Stomach smooth muscle (tissue), 2 donors: ENCODE measurements around the gene POLR1A.
A peak's percentile ranks its signal among the peaks of the same experiment; 100 is the strongest.

Source experiments
- H3K27ac ChIP-seq: one replicate; pipeline ENCODE4 v1.7.0; 2013; ENCODE audit warnings: mild to moderate bottlenecking, low read length, inconsistent platforms
- H3K27me3 ChIP-seq, 2 donors: one replicate each; pipeline ENCODE4 v1.7.0; 2013; ENCODE audit warnings: low read length in 2 of 2; ENCODE audit not compliant: insufficient read depth in 2 of 2, control insufficient read depth in 1 of 2
- H3K36me3 ChIP-seq, 2 donors: one replicate each; pipeline ENCODE4 v1.7.0; 2013; ENCODE audit warnings: low read length in 2 of 2; ENCODE audit not compliant: control insufficient read depth in 2 of 2, insufficient read depth in 2 of 2
- H3K4me1 ChIP-seq: one replicate; pipeline ENCODE4 v1.7.0; 2013; ENCODE audit warnings: low read length; ENCODE audit not compliant: control insufficient read depth, insufficient read depth
- H3K4me3 ChIP-seq, 2 donors: one replicate each; pipeline ENCODE4 v1.7.0; 2013; ENCODE audit warnings: low read length in 2 of 2
- H3K9ac ChIP-seq, 2 donors: one replicate each; pipeline ENCODE4 v1.7.0; 2013; ENCODE audit warnings: low read length in 2 of 2, mild to moderate bottlenecking in 1 of 2
- H3K9me3 ChIP-seq, 2 donors: one replicate each; pipeline ENCODE4 v1.7.0; 2013; ENCODE audit warnings: low read length in 2 of 2; ENCODE audit not compliant: control insufficient read depth in 2 of 2
- donor health status: healthy.
- donor health status: Pancreatic carcinoma.

The POLR1A gene

DNA sequence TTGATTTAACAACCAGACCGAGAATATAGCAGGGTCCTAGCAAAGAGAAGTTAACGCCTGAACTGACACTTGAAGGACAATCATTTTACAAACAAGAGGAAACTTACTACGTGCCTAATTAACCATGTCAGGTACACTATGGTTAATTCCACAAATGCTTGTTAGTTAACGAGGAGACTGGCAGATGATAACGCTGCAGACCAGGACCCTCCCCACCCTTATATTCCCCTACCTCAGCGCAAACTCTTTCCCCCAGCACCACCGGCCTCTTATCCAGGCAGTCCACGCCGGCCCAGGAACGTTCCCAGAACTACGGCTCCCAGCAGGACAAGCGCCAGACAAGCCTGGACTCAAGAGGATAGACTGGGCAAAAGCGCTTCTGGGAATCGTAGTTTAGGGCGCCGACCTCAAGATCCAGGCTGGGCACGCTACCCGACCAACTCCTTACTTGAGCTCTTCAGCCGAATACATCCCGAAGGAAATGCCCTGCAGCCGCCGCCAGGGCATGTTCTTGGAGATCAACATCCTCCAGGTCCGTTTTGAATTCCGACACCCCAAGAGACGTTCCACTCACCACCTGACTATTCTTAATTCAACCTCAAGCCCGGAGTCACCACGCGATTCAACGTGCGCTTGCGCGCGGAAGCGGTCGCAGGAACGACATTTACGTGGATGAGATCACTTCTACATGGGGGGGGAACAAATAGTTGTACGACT is at the start of gene POLR1A:
TSS of gene POLR1A (minus strand) at position 635 of the 717 bp plus-strand sequence. CDS start at position 525, 110 bp downstream.
- Histone ChIP-seq H3K9me3 (no peaks in the 10 kb centered on the region), H3K27me3 (no peaks in the 10 kb centered on the region), H3K27ac (peak within 1 kb of the TSS; percentile 85), H3K9ac (peak within 1 kb of the TSS; percentile 77 to 91), H3K4me1 (peaks cover 16% of the 10 kb centered on the region), H3K36me3 (peaks cover 6 to 7% of the 10 kb centered on the region in 2 donors), H3K4me3 (peak within 1 kb of the TSS; percentile 97 to 98)

DNA sequence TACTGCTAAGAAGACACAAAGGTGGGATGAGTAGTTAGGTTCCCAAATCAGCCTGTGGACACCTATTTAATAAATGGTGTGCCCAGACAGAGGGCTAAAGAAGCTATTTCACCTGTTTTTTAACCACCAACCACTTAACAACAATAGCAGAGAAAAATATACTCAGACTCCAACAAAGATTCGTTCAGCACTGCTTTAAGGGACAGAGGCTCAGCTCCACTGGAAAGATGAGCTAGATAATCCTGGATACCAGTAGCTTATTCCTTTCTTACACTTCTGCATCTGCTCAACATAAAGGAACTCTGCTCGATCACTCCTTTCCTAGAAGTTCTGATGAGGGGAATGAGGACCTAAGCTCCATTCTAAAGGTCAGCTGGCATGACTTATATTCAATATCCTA is 44.8 kb upstream of the POLR1A start:
- H3K27ac ChIP-seq, result no peak overlapping the region
- H3K4me1 ChIP-seq, result no peaks in the 10 kb centered on the region
- no peaks in the 10 kb centered on the region for H3K9me3 ChIP-seq
- no peak overlapping the region for H3K4me3 ChIP-seq
- peaks cover 43 to 46% of the 10 kb centered on the region in 2 donors for H3K36me3 ChIP-seq
- no peaks in the 10 kb centered on the region for H3K27me3 ChIP-seq
- H3K9ac ChIP-seq, result no peak overlapping the region

DNA sequence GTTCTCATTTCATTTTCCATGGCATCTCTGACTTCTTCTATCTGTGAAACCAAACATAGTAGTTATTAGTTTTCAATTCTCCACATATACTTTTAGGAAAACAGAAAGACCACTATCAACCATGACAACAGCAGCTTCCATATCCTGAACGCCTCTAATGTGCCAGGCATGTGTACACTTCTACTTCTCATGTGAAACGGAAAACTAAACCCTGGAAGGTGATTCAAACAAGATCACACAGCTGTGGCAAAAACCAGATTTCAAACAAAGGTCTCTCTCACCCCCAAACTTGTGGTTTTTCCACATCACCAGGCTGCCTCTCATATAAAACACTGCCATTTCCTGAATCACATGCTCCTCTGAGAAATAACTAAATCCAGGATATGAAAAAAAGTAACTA is 42.1 kb upstream of the POLR1A start:
- H3K9ac ChIP-seq, result no peak overlapping the region
- no peak overlapping the region for H3K4me3 ChIP-seq
- H3K27me3 ChIP-seq, result no peaks in the 10 kb centered on the region
- no peaks in the 10 kb centered on the region for H3K9me3 ChIP-seq
- H3K27ac ChIP-seq, result no peak overlapping the region
- H3K4me1 ChIP-seq, result no peaks in the 10 kb centered on the region
- peaks cover 57 to 61% of the 10 kb centered on the region in 2 donors for H3K36me3 ChIP-seq

DNA sequence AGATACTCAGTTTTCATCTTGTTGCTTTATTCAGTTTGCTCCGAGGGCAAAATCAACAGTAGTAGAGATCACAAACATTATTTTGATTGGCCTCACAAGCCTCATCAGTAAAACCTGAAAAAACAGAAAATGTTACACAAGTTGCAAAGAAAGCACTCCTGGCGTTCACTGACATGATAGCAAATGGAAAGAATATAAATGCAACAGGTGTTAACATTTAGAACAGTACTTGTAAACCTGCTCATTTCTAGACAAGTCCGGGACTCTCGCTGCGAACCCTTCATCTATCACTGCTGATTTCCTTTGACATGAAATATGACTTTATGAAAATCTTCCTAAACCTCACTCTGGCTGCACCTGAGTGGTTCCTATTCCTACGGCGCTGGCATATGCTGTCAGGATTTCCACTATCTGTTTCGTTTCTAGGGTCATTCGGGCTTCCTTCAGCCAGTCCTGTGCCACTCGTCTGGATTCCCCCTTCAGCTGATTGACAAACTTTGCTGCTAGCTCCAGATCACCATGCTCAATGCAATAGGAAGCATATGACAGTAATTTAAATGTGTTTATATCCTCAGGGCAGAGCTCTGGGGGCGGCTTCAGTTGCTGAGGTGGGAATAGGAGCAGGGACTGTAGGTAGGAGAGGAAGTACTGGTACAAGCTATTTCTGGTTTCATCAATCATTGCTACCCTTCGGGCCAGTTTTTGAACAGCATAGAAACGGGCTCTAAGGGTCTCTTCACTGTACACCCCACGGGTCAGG is 38.4 kb upstream of the POLR1A start:
- Histone ChIP-seq H3K27me3 (no peaks in the 10 kb centered on the region), H3K4me3 (no peak overlapping the region), H3K27ac (no peak overlapping the region), H3K36me3 (peaks cover 47 to 66% of the 10 kb centered on the region in 2 donors), H3K4me1 (no peaks in the 10 kb centered on the region), H3K9ac (no peak overlapping the region), H3K9me3 (no peaks in the 10 kb centered on the region)

DNA sequence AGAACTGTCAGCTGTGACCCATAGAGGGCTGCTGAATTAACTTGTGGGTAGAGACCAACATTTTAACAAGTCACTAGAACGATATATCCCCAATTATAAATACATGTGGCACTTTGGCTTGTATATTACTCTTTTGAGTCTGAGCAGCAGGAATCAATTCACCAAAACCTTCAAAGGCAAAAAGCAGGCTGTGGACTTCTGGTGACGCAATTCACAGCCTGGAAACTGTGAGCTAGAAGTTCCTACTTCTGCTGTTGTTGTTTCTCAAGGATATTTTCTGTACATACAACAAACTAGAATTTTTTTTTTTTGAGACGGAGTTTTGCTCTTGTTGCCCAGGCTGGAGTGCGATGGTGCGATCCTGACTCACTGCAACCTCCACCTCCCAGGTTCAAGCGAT is 37.6 kb upstream of the POLR1A start:
- Histone ChIP-seq H3K9ac (no peak overlapping the region), H3K27me3 (no peaks in the 10 kb centered on the region), H3K9me3 (no peaks in the 10 kb centered on the region), H3K4me1 (no peaks in the 10 kb centered on the region), H3K27ac (no peak overlapping the region), H3K36me3 (peaks cover 50 to 66% of the 10 kb centered on the region in 2 donors), H3K4me3 (no peak overlapping the region)

DNA sequence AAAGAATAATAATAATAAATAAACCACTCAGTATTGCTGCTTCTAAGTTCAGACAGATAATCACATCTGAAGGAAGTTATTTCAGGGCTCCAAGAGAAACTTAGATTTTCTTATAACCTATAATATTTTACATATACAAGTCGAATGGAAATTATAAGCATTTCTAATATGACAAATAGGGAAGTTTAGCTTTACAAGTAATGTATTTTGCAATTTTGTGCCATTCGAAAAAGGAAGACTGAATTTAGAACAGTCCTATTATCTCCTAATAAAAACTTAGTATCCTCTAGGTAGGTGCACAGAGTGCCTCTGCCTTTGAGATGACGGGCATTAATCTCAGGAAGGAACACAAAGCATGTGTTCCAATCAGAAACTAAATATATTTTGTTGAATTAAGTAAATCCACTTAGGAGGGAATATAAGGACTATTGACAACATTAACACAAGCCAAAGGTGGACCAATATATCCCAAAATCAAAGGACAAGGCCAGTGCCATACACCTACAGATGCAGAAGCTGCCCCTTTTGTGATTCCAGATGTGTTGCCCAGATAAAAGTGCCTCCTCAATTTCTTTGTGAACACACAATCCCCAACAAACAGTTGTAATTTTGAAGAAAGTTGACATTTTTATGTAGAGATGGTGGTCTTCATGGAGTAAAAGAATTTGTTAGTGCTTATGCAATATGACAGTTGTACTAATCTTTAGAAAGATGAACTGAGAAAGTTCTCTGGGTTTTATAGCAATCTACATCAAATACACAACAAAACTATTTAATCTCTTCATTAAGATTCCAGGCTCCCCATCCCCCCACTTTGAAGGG is 37.0 kb upstream of the POLR1A start:
- no peak overlapping the region for H3K4me3 ChIP-seq
- H3K9ac ChIP-seq, result no peak overlapping the region
- H3K4me1 ChIP-seq, result no peaks in the 10 kb centered on the region
- no peaks in the 10 kb centered on the region for H3K27me3 ChIP-seq
- no peaks in the 10 kb centered on the region for H3K9me3 ChIP-seq
- peaks cover 52 to 69% of the 10 kb centered on the region in 2 donors for H3K36me3 ChIP-seq
- no peak overlapping the region for H3K27ac ChIP-seq

DNA sequence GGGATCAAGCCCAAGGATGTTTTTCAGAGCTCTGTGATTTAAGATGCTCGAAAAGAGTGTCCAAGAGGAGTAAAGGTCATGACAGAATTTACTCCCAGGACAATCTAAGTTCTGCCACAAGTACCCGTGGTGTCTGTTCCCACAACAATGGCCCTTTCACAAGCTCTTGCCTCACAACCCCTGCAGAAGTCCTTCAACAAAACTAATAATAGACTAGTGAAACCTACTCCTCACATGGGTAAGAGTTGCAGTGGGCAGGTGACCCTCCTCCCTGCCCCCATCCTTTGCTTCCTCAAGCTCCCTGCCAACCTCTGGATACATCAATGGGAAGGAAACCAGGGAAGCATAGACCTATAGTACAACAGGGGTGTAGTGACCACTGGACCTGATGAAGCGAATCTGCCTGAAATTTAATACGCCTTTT is 35.3 kb upstream of the POLR1A start:
- Histone ChIP-seq H3K9me3 (no peaks in the 10 kb centered on the region), H3K27ac (no peak overlapping the region), H3K36me3 (peaks cover 61 to 74% of the 10 kb centered on the region in 2 donors), H3K27me3 (no peaks in the 10 kb centered on the region), H3K9ac (no peak overlapping the region), H3K4me3 (no peak overlapping the region), H3K4me1 (no peaks in the 10 kb centered on the region)

DNA sequence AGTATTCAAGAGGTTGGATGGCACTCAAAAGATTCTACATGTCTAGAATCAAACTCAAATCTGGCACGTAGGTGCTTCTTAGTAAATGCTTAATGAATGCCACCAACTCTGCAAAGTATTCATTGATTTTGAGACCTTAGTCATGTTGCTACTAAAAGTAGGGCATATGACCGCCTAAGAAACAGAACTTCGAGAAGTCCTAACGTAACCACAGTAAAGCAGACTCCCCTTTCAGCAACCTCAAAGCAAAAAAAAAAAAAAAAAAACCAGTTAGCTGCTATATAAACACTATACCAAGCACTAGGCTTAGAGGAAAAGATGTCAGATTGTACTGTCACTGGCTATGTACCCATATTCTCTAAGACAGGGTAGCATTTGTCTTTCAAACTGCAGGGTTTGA is 34.3 kb upstream of the POLR1A start:
- Histone ChIP-seq H3K27me3 (no peaks in the 10 kb centered on the region), H3K27ac (no peak overlapping the region), H3K9me3 (no peaks in the 10 kb centered on the region), H3K9ac (no peak overlapping the region), H3K36me3 (peaks cover 65 to 76% of the 10 kb centered on the region in 2 donors), H3K4me3 (no peak overlapping the region), H3K4me1 (no peaks in the 10 kb centered on the region)

DNA sequence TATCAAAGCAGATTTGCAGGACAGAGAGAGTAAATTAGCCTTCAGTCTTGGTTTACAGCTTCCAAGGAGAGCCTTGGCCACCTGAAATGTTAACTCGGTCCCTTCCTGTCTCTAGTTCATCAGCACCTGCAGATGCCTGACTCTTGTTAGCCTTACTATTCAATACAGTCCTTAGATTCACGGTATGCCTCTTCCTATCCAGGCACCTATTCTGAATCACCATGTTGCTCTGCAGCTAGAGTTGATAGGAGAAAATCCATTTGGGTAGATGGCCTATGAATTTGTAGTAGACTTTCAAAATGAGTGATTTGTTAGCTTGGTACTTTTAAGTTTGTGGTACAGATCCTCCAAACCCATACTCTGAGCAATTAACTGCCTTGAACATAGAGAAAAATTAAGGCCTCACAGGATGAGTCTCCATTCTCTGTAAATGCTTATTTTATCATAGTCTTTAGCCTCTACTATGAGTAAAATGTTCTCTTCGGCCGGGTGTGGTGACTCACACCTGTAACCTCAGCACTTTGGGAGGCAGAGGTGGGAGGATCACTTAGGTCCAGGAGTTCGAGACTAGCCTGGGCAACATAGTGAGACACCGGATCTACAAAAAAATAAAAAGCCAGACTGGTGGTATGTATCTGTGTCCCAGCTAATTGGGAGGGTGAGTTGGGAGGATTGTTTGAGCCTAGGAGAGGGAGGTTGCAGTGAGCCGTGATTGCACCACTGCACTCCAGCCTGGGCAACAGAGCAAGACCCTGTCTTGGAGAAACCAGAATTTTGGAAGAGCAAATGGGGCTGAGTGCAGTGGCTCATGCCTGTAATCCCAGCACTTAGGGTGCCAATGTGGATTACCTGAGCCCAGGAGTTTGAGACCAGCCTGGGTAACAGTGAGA is 33.3 kb upstream of the POLR1A start:
- H3K4me3 ChIP-seq, result no peak overlapping the region
- no peak overlapping the region for H3K27ac ChIP-seq
- no peaks in the 10 kb centered on the region for H3K9me3 ChIP-seq
- peaks cover 67 to 75% of the 10 kb centered on the region in 2 donors for H3K36me3 ChIP-seq
- no peak overlapping the region for H3K9ac ChIP-seq
- no peaks in the 10 kb centered on the region for H3K27me3 ChIP-seq
- no peaks in the 10 kb centered on the region for H3K4me1 ChIP-seq

DNA sequence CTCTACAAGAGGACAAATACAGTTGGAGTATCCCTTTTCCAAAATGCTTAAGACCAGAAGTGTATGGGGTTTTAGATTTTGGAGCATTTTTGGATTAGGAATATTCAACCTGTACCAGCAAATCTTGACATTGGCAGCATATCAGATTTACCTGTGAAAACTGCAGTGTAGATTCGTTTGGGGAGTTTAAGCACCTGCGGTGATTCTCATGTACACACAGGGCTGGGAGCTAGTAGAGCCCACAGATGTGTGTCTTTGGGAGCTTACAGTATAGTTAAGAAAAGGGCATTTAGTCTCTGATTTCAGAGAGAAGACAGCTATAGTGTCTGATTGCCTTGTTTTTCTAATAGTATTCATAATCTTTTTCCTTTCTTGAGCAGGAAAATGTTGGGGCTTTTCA is 30.5 kb upstream of the POLR1A start:
- Histone ChIP-seq H3K27me3 (no peaks in the 10 kb centered on the region), H3K9ac (no peak overlapping the region), H3K9me3 (no peaks in the 10 kb centered on the region), H3K4me1 (no peaks in the 10 kb centered on the region), H3K27ac (no peak overlapping the region), H3K4me3 (no peak overlapping the region), H3K36me3 (peaks cover 83 to 87% of the 10 kb centered on the region in 2 donors)
